Measurements from ENCODE around the gene NLRP10.

NLRP10 gene

GRCh38 chr11:7944123-7944522 lies 21.1 kb downstream of the NLRP10 start:
- TF ChIP-seq CTCF (IDR thresholded peaks at IDR 0.05; ENCODE audit: control extremely low read depth, extremely low read depth, low read depth, missing control alignments), result no peak
- POLR2A ChIA-PET, result no interaction called here
- DNase-seq (ENCODE audit: extremely low spot score), result no peak
- CTCF ChIA-PET, result no interaction called here

- no peak for DNase-seq (ENCODE audit: extremely low spot score)
- ChIA-PET POLR2A (no interaction called here), CTCF (no interaction called here)
- TF ChIP-seq CTCF (IDR thresholded peaks at IDR 0.05; ENCODE audit: control extremely low read depth, extremely low read depth, low read depth, missing control alignments), result no peak
These were observed 23.6 kb downstream of the NLRP10 start, which contains the start of gene OR10A3 for GRCh38 chr11:7941608-7942007. OR10A3 (minus strand) TSS chr11:7941708; CDS start chr11:7939520, 2,188 bp downstream.

GRCh38 chr11:7941146-7941545 lies 24.1 kb downstream of the NLRP10 start:
- CTCF ChIA-PET, result no interaction called here
- no peak for TF ChIP-seq CTCF (IDR thresholded peaks at IDR 0.05; ENCODE audit: control extremely low read depth, extremely low read depth, low read depth, missing control alignments)
- POLR2A ChIA-PET, result no interaction called here
- no peak for DNase-seq (ENCODE audit: extremely low spot score)

- CTCF ChIA-PET, result interaction anchor here (1.4 kb wide), 1 partner anchor 9 kb away, joined by 4 read pairs; no protein-coding TSS in a partner anchor
- POLR2A ChIA-PET, result no interaction called here
- no peak for TF ChIP-seq CTCF (IDR thresholded peaks at IDR 0.05; ENCODE audit: control extremely low read depth, extremely low read depth, low read depth, missing control alignments)
- no peak for DNase-seq (ENCODE audit: extremely low spot score)
These were observed 28.6 kb downstream of the NLRP10 start for GRCh38 chr11:7936615-7937014.

- ChIA-PET CTCF (no interaction called here), POLR2A (no interaction called here)
- no peak for TF ChIP-seq CTCF (IDR thresholded peaks at IDR 0.05; ENCODE audit: control extremely low read depth, extremely low read depth, low read depth, missing control alignments)
- DNase-seq (ENCODE audit: extremely low spot score), result no peak
These were observed 34.1 kb downstream of the NLRP10 start, which contains the start of gene OR10A6 for GRCh38 chr11:7931168-7931567. OR10A6 (minus strand) TSS chr11:7931268; CDS start chr11:7928662, 2,606 bp downstream.

GRCh38 chr11:7927635-7928034 lies 37.6 kb downstream of the NLRP10 start:
- ChIA-PET CTCF (no interaction called here), POLR2A (no interaction called here)
- no peak for DNase-seq (ENCODE audit: extremely low spot score)
- no peak for TF ChIP-seq CTCF (IDR thresholded peaks at IDR 0.05; ENCODE audit: control extremely low read depth, extremely low read depth, low read depth, missing control alignments)

- no peak for TF ChIP-seq CTCF (IDR thresholded peaks at IDR 0.05; ENCODE audit: control extremely low read depth, extremely low read depth, low read depth, missing control alignments)
- POLR2A ChIA-PET, result no interaction called here
- no peak for DNase-seq (ENCODE audit: extremely low spot score)
- CTCF ChIA-PET, result interaction anchor here (1.6 kb wide), 1 partner anchor 62 kb away, joined by 4 read pairs; the partner anchor contains the start of gene EIF3F
These were observed 40.7 kb downstream of the NLRP10 start for GRCh38 chr11:7924536-7924935.

Measured in GM10248 (cell line).